Measurements from ENCODE around the gene CBX8.

DNA sequence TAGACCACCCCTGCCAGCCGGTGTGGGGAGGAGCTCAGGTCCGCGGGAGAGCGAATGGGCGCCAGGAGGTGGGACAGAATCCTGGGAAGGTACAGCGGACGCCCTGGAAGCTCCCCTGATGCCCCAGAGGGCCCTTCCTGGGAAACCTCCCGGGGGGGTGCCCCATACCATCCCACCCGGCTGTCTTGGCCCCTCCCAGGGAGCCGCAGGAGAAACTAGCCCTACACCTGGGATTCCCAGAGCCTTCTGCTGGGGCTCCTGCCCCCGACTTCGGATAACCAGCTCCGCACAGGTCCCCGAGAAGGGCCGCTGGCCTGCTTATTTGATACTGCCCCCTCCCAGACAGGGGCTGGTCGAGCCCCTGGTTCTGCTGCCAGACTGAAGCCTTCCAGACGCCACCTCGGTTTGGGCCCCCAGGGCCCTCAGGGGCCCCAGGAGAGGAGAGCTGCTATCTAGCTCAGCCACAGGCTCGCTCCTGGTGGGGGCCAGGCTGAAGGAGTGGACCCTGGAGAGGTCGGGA is 45.3 kb upstream of the CBX8 start:
- no peak for TF ChIP-seq POLR2A (IDR thresholded peaks at IDR 0.05; ENCODE audit: low read length)
- TF ChIP-seq CTCF (IDR thresholded peaks at IDR 0.05) = no peak
- no peak for TF ChIP-seq RNF2 (IDR thresholded peaks at IDR 0.05; ENCODE audit: borderline replicate concordance, low read depth)
- TF ChIP-seq BHLHE40 (IDR thresholded peaks at IDR 0.05; ENCODE audit: low read depth, low read length) = no peak
- TF ChIP-seq, protein P1, sequence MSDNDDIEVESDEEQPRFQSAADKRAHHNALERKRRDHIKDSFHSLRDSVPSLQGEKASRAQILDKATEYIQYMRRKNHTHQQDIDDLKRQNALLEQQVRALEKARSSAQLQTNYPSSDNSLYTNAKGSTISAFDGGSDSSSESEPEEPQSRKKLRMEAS (IDR thresholded peaks at IDR 0.05) = no peak
- TF ChIP-seq RAD21 (conservative IDR thresholded peaks at IDR 0.05 in 1 of 2, IDR thresholded peaks at IDR 0.05 in 1 of 2) = no peak
- TF ChIP-seq EP300 (IDR thresholded peaks at IDR 0.05) = no peak
- TF ChIP-seq EHMT2 (IDR thresholded peaks at IDR 0.05; ENCODE audit: low read depth) = no peak
- TF ChIP-seq HDAC2 (IDR thresholded peaks at IDR 0.05) = no peak
- TF ChIP-seq JUN (IDR thresholded peaks at IDR 0.05) = no peak
- TF ChIP-seq, protein P2, sequence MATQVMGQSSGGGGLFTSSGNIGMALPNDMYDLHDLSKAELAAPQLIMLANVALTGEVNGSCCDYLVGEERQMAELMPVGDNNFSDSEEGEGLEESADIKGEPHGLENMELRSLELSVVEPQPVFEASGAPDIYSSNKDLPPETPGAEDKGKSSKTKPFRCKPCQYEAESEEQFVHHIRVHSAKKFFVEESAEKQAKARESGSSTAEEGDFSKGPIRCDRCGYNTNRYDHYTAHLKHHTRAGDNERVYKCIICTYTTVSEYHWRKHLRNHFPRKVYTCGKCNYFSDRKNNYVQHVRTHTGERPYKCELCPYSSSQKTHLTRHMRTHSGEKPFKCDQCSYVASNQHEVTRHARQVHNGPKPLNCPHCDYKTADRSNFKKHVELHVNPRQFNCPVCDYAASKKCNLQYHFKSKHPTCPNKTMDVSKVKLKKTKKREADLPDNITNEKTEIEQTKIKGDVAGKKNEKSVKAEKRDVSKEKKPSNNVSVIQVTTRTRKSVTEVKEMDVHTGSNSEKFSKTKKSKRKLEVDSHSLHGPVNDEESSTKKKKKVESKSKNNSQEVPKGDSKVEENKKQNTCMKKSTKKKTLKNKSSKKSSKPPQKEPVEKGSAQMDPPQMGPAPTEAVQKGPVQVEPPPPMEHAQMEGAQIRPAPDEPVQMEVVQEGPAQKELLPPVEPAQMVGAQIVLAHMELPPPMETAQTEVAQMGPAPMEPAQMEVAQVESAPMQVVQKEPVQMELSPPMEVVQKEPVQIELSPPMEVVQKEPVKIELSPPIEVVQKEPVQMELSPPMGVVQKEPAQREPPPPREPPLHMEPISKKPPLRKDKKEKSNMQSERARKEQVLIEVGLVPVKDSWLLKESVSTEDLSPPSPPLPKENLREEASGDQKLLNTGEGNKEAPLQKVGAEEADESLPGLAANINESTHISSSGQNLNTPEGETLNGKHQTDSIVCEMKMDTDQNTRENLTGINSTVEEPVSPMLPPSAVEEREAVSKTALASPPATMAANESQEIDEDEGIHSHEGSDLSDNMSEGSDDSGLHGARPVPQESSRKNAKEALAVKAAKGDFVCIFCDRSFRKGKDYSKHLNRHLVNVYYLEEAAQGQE (IDR thresholded peaks at IDR 0.05) = no peak
- no peak for TF ChIP-seq ZSCAN20 (CRISPR knock-in tag; IDR thresholded peaks at IDR 0.05)
- TF ChIP-seq SREBF2 (IDR thresholded peaks at IDR 0.05) = no peak
